Pancreas (tissue), 10 donors: Measurements from ENCODE around the gene KCNN3. TPM values are rescaled to one million over a fixed set of nuclear protein-coding genes. Genes with fewer than 3 reads are reported as not detected.
"Not testable (repeated sequence)": the region's sequence is repeated elsewhere in the genome, so short reads cannot be mapped to it uniquely, and the experiment has no call there.

Experiments used
- ATAC-seq, 4 donors: fragments of 200-7000 bp; cut with Tn5 transposase; one replicate each; pipeline versions ENCODE4 v1.8.0 to v1.9.1; 2020; ENCODE audit warnings: mild to moderate bottlenecking in 4 of 4, moderate library complexity in 4 of 4
- DNase-seq, 6 donors: peaks; one replicate each; pipeline ENCODE4 v3.0.0-alpha.2; 2020
- FAIRE-seq: peaks from 2 replicates; lab custom pipeline; 2012; peaks lifted over from hg19 to GRCh38; lab: Jason Lieb, UNC
- H3K27ac ChIP-seq, 4 donors: fragments of 200-600 bp; sonication (generic); 1 replicate in 3 of 4; 2 replicates in 1 of 4; pipeline versions ENCODE4 v1.5.0 to v1.8.0; 2020
- H3K27me3 ChIP-seq, 4 donors: fragments of 200-600 bp; one replicate each; pipeline ENCODE4 v1.8.0; 2021
- H3K36me3 ChIP-seq, 3 donors: fragments of 200-600 bp; sonication (generic) in 1 of 3; one replicate each; pipeline versions ENCODE4 v1.5.0 to v1.8.0; 2020 to 2021
- H3K4me1 ChIP-seq, 3 donors: fragments of 200-600 bp; one replicate each; pipeline ENCODE4 v1.8.0; 2021
- H3K4me3 ChIP-seq, 4 donors: fragments of 200-600 bp; sonication (generic) in 2 of 4; one replicate each; pipeline versions ENCODE4 v1.5.0 to v1.8.0; 2020 to 2021
- H3K9me3 ChIP-seq, 4 donors: fragments of 200-600 bp; one replicate each; pipeline ENCODE4 v1.8.0; 2021
- CTCF ChIP-seq, 4 donors: fragments of 200-600 bp; sonication (generic) in 3 of 4; IDR thresholded peaks; one replicate each; pipeline versions ENCODE4 v1.5.0 to v1.8.0; 2021; ENCODE audit warnings: antibody characterized with exemption in 4 of 4
- WGBS, 2 donors: extraction: QIAGEN DNeasy Blood & Tissue Kit; methylation state at CpG; one replicate each; pipeline ENCODE4 v1.1.7; 2013; 5-methylcytosine and 5-hydroxymethylcytosine counted together
- intact Hi-C, 3 donors: fragments of 100-400 bp; cut with DNase I; formaldehyde crosslinking; loops; one replicate each; pipeline versions ENCODE4 v1.11.1 to v1.14.2; 2022
- polyA plus RNA-seq, 2 donors: library from polyadenylated mRNA; stranded (reverse); fragments of 200-250 nt; gene quantifications; one replicate each; pipeline ENCODE4 v1.2.3, GENCODE V29; 2013
- total RNA-seq, 6 donors: library from RNA; stranded (reverse); fragmentation: NEBNext Ultra II Directional in 4 of 6; extraction: Animal tissue kit (Norgen Biotek cat#: 25700) in 4 of 6; gene quantifications; one replicate each; pipeline versions ENCODE4 v1.2.1 to v1.2.4, GENCODE V29; 2021 to 2023
- donor health status: healthy with polysubstance abuse.
- donor health status: DM: no; HTN: no; CAD: no; lungs with moderate emphysema.
- donor health status: DM: no; HTN: no; CAD: no.
- donor health status: control.
- donor health status: control.
- donor health status: Bipolar disorder and iron deficiency.
- donor health status: DM: yes; HTN: yes; CAD: no.
- donor health status: DM: no; HTN: no; CAD: no.
- donor health status: DM: no; HTN: no; CAD: no.
- donor health status: DM: yes; HTN: yes; CAD: no.

The KCNN3 gene
- total and polyA plus RNA-seq, 8 donors, result 0.11 to 1.0 (median 0.33) TPM

- FAIRE-seq, result no peak
- 17 to 20% methylated on average over 2 of the region's 2 CpGs for WGBS, 2 donors
- ATAC-seq, result no peak
- TF ChIP-seq CTCF (IDR thresholded peaks at IDR 0.05), result no peak
- no peak overlapping the region for H3K27ac ChIP-seq
- no peak overlapping the region for H3K4me3 ChIP-seq
- no peak for DNase-seq
- no peaks in the 10 kb centered on the region for H3K36me3 ChIP-seq
- H3K4me1 ChIP-seq, result no peaks in the 10 kb centered on the region
- no peaks in the 10 kb centered on the region for H3K9me3 ChIP-seq
- no peaks in the 10 kb centered on the region for H3K27me3 ChIP-seq
- intact Hi-C loops, result no loop called here
Observed at GRCh38 chr1:154686507-154686906, 183.6 kb downstream of the KCNN3 start.

- DNase-seq, result no peak
- no peak for TF ChIP-seq CTCF (IDR thresholded peaks at IDR 0.05)
- WGBS, 2 donors, result 48 to 55% methylated on average over 4 of the region's 4 CpGs
- no peaks in the 10 kb centered on the region for H3K27me3 ChIP-seq
- intact Hi-C loops, result no loop called here
- no peak for ATAC-seq
- H3K4me1 ChIP-seq, result no peaks in the 10 kb centered on the region
- H3K27ac ChIP-seq, result no peak overlapping the region
- no peaks in the 10 kb centered on the region for H3K9me3 ChIP-seq
- H3K4me3 ChIP-seq, result no peak overlapping the region
- no peaks in the 10 kb centered on the region for H3K36me3 ChIP-seq
- no peak for FAIRE-seq
Observed at GRCh38 chr1:154683820-154684219, 186.3 kb downstream of the KCNN3 start.

GRCh38 chr1:154682254-154682653 lies 187.8 kb downstream of the KCNN3 start:
- intact Hi-C loops, result no loop called here

GRCh38 chr1:154677844-154678243 lies 192.2 kb downstream of the KCNN3 start:
- ATAC-seq, FAIRE-seq, DNase-seq: not testable (repeated sequence)

More at GRCh38 chr1:154682254-154682653, 187.8 kb downstream of the KCNN3 start:
- no peak overlapping the region for H3K4me3 ChIP-seq
- FAIRE-seq (no peak), DNase-seq (no peak), ATAC-seq (no peak)
- WGBS, 2 donors, result 51 to 53% methylated on average over 13 of the region's 13 CpGs
- H3K27ac ChIP-seq, result no peak overlapping the region
- no peaks in the 10 kb centered on the region for H3K4me1 ChIP-seq
- no peaks in the 10 kb centered on the region for H3K9me3 ChIP-seq
- no peaks in the 10 kb centered on the region for H3K36me3 ChIP-seq
- no peak for TF ChIP-seq CTCF (IDR thresholded peaks at IDR 0.05)
- no peaks in the 10 kb centered on the region for H3K27me3 ChIP-seq

GRCh38 chr1:154676847-154677246 lies 193.2 kb downstream of the KCNN3 start:
- H3K4me1 ChIP-seq, H3K4me3 ChIP-seq, ATAC-seq, H3K9me3 ChIP-seq, H3K27ac ChIP-seq, H3K36me3 ChIP-seq, DNase-seq, H3K27me3 ChIP-seq, FAIRE-seq, intact Hi-C loops: not testable (repeated sequence)
- WGBS, 2 donors, result 58 to 63% methylated on average over 2 of the region's 2 CpGs

More at GRCh38 chr1:154677844-154678243, 192.2 kb downstream of the KCNN3 start:
- H3K36me3 ChIP-seq, H3K27me3 ChIP-seq, H3K27ac ChIP-seq, H3K4me3 ChIP-seq, H3K4me1 ChIP-seq, intact Hi-C loops, H3K9me3 ChIP-seq: not testable (repeated sequence)
- 90 to 96% methylated on average over 21 to 27 of the region's 27 CpGs for WGBS, 2 donors

GRCh38 chr1:154674456-154674855 lies 195.6 kb downstream of the KCNN3 start:
- intact Hi-C loops, H3K27me3 ChIP-seq, FAIRE-seq, H3K4me1 ChIP-seq, H3K9me3 ChIP-seq, DNase-seq, H3K27ac ChIP-seq, H3K36me3 ChIP-seq, H3K4me3 ChIP-seq, ATAC-seq: not testable (repeated sequence)
- 60 to 76% methylated on average over 7 of the region's 7 CpGs for WGBS, 2 donors

- 67 to 76% methylated on average over 8 of the region's 8 CpGs for WGBS, 2 donors
- H3K27ac ChIP-seq, H3K9me3 ChIP-seq, H3K36me3 ChIP-seq, H3K27me3 ChIP-seq, H3K4me1 ChIP-seq, FAIRE-seq, H3K4me3 ChIP-seq, ATAC-seq, intact Hi-C loops, DNase-seq: not testable (repeated sequence)
Observed at GRCh38 chr1:154672245-154672644, 197.8 kb downstream of the KCNN3 start.

GRCh38 chr1:154671412-154671811 lies 198.7 kb downstream of the KCNN3 start:
- H3K27ac ChIP-seq, intact Hi-C loops, H3K9me3 ChIP-seq, H3K27me3 ChIP-seq, H3K4me3 ChIP-seq, ATAC-seq, H3K36me3 ChIP-seq, DNase-seq, FAIRE-seq, H3K4me1 ChIP-seq: not testable (repeated sequence)
- 87 to 94% methylated on average over 9 of the region's 9 CpGs for WGBS, 2 donors

GRCh38 chr1:154670310-154671270 lies 199.5 kb downstream of the KCNN3 start:
- H3K36me3 ChIP-seq, H3K27ac ChIP-seq, ATAC-seq, FAIRE-seq, H3K4me1 ChIP-seq, H3K9me3 ChIP-seq, H3K4me3 ChIP-seq, intact Hi-C loops, H3K27me3 ChIP-seq: not testable (repeated sequence)
- DNase-seq, result peak in 1 of 6 donors; percentile 58
- 75 to 78% methylated on average over 31 to 41 of the region's 41 CpGs for WGBS, 2 donors
